Retinal pigment epithelial cell (primary cell): ENCODE data around the gene PDE4D.

Experiments used
- DNase-seq: peaks from one replicate; pipeline ENCODE4 v3.0.0-alpha.2; 2010; ENCODE audit warnings: low read depth
- H3K4me3 ChIP-seq: 2 replicates; pipeline ENCODE4 v1.5.1; 2011; ENCODE audit warnings: mild to moderate bottlenecking, low read length, control low read depth, moderate library complexity
- CTCF ChIP-seq: conservative IDR thresholded peaks from 2 replicates; pipeline ENCODE4 v1.5.1; 2011; ENCODE audit warnings: low read depth, low read length, control low read depth, inconsistent platforms

The PDE4D gene

GRCh38 chr5:59501316-59501715 is 392.2 kb downstream of the PDE4D start:
- TF ChIP-seq CTCF = no peak
- no peak overlapping the region for H3K4me3 ChIP-seq
- DNase-seq = no peak

- no peak for DNase-seq
- H3K4me3 ChIP-seq = no peak overlapping the region
- no peak for TF ChIP-seq CTCF
Measured at GRCh38 chr5:59500014-59500413, 393.5 kb downstream of the PDE4D start.

GRCh38 chr5:59497207-59497606 is 396.3 kb downstream of the PDE4D start:
- TF ChIP-seq CTCF = no peak
- DNase-seq = no peak
- H3K4me3 ChIP-seq = no peak overlapping the region

- TF ChIP-seq CTCF = peak; percentile 45
- H3K4me3 ChIP-seq = no peak overlapping the region
- DNase-seq = no peak
Measured at GRCh38 chr5:59496524-59497134, 396.9 kb downstream of the PDE4D start.

- no peak for TF ChIP-seq CTCF
- no peak for DNase-seq
Measured at GRCh38 chr5:59491945-59492344, 401.6 kb downstream of the PDE4D start.

GRCh38 chr5:59489551-59489950 is 404.0 kb downstream of the PDE4D start:
- no peak overlapping the region for H3K4me3 ChIP-seq
- DNase-seq = no peak
- TF ChIP-seq CTCF = no peak

More at GRCh38 chr5:59491945-59492344, 401.6 kb downstream of the PDE4D start:
- no peak overlapping the region for H3K4me3 ChIP-seq
